HG03460 (cell line): ENCODE results near the gene FOXO1.
A peak's percentile ranks its signal among the peaks of the same experiment; 100 is the strongest.
"Not testable (repeated sequence)": the region's sequence is repeated elsewhere in the genome, so short reads cannot be mapped to it uniquely, and the experiment has no call there.

ENCODE experiments used
- ATAC-seq: cut with Tn5 transposase; IDR thresholded peaks from one replicate; pipeline ENCODE4 v1.9.1; 2021; ENCODE audit not compliant: unreplicated experiment

Gene FOXO1

GRCh38 chr13:40666045-40666932 lies at the start of gene FOXO1:
Gene FOXO1, minus strand, starts transcription at chr13:40666641. Its CDS starts 429 bp downstream, at chr13:40666212.
- ATAC-seq: peak; percentile 50

- not testable (repeated sequence) for ATAC-seq
Measured at GRCh38 chr13:40714433-40714832, 48.0 kb upstream of the FOXO1 start.

- ATAC-seq: no peak
Measured at GRCh38 chr13:40706439-40706838, 40.0 kb upstream of the FOXO1 start.

- ATAC-seq: peak; percentile 74
Measured at GRCh38 chr13:40697711-40698110, 31.3 kb upstream of the FOXO1 start.

- no peak for ATAC-seq
Measured at GRCh38 chr13:40694426-40694825, 28.0 kb upstream of the FOXO1 start.

GRCh38 chr13:40692946-40693345 lies 26.5 kb upstream of the FOXO1 start:
- ATAC-seq: peak; percentile 75

GRCh38 chr13:40688781-40689180 lies 22.3 kb upstream of the FOXO1 start:
- ATAC-seq: no peak

- ATAC-seq: no peak
Measured at GRCh38 chr13:40682449-40683240, 16.2 kb upstream of the FOXO1 start.

- no peak for ATAC-seq
Measured at GRCh38 chr13:40681341-40682146, 15.1 kb upstream of the FOXO1 start.

GRCh38 chr13:40680659-40681323 lies 14.3 kb upstream of the FOXO1 start:
- no peak for ATAC-seq

- no peak for ATAC-seq
Measured at GRCh38 chr13:40679480-40679985, 13.1 kb upstream of the FOXO1 start.

GRCh38 chr13:40677064-40677463 lies 10.6 kb upstream of the FOXO1 start:
- no peak for ATAC-seq

GRCh38 chr13:40676007-40676406 lies 9.6 kb upstream of the FOXO1 start:
- no peak for ATAC-seq

- ATAC-seq: no peak
Measured at GRCh38 chr13:40673414-40673813, 7.0 kb upstream of the FOXO1 start.

GRCh38 chr13:40672765-40673397 lies 6.4 kb upstream of the FOXO1 start:
- ATAC-seq: no peak

GRCh38 chr13:40671956-40672764 lies 5.7 kb upstream of the FOXO1 start:
- ATAC-seq: no peak

- no peak for ATAC-seq
Measured at GRCh38 chr13:40670307-40670706, 3.9 kb upstream of the FOXO1 start.

- no peak for ATAC-seq
Measured at GRCh38 chr13:40668335-40668734, 1.9 kb upstream of the FOXO1 start.

- ATAC-seq: no peak
Measured at GRCh38 chr13:40667622-40667978, 1.2 kb upstream of the FOXO1 start.
